CD14-positive monocyte (primary cell): ENCODE measurements around the gene NPPA. TPM values are rescaled to one million over a fixed set of nuclear protein-coding genes. Genes with fewer than 3 reads are reported as not detected.

Source experiments
- DNase-seq, 3 donors: peaks; one replicate each; pipeline ENCODE4 v3.0.0-alpha.2; 2011 to 2022
- H2AFZ ChIP-seq: 2 replicates; pipeline ENCODE4 v1.6.0; 2012; ENCODE audit warnings: mild to moderate bottlenecking, low read depth, low read length, inconsistent platforms; ENCODE audit not compliant: insufficient read depth, poor library complexity, severe bottlenecking
- H3K27ac ChIP-seq, 2 donors: 1 replicate in 1 of 2; 2 replicates in 1 of 2; pipeline ENCODE4 v1.5.1; 2012 to 2013; ENCODE audit warnings: low read length in 2 of 2, control low read depth in 1 of 2, inconsistent platforms in 1 of 2, low read depth in 1 of 2, mild to moderate bottlenecking in 1 of 2
- H3K27me3 ChIP-seq, 2 donors: one replicate each; pipeline versions ENCODE4 v1.6.0 to v1.6.1; 2011 to 2013; ENCODE audit warnings: low read length in 2 of 2; ENCODE audit not compliant: control insufficient read depth in 2 of 2, insufficient read depth in 2 of 2
- H3K36me3 ChIP-seq, 2 donors: replicated peaks in 1 of 2; 1 replicate in 1 of 2; 2 replicates in 1 of 2; pipeline versions ENCODE4 v1.5.1 to v1.6.1; 2012 to 2013; ENCODE audit warnings: low read length in 2 of 2, control low read depth in 1 of 2, inconsistent platforms in 1 of 2, mild to moderate bottlenecking in 1 of 2; ENCODE audit not compliant: insufficient read depth in 2 of 2, control insufficient read depth in 1 of 2
- H3K4me1 ChIP-seq, 2 donors: 1 replicate in 1 of 2; 2 replicates in 1 of 2; pipeline versions ENCODE4 v1.5.1 to v1.6.1; 2012 to 2013; ENCODE audit warnings: low read length in 2 of 2, control low read depth in 1 of 2, inconsistent platforms in 1 of 2, mild to moderate bottlenecking in 1 of 2, moderate library complexity in 1 of 2; ENCODE audit not compliant: insufficient read depth in 2 of 2, control insufficient read depth in 1 of 2
- H3K4me2 ChIP-seq: replicated peaks from 2 replicates; pipeline ENCODE3; 2012; ENCODE audit warnings: low read length, moderate library complexity, mild to moderate bottlenecking; ENCODE audit not compliant: poor library complexity, severe bottlenecking; ENCODE audit errors: extremely low read depth
- H3K4me3 ChIP-seq, 3 experiments: fragments of 200-600 bp in 1 of 3; sonication (generic) in 1 of 3; replicated peaks in 1 of 3; 1 replicate in 2 of 3; 2 replicates in 1 of 3; pipeline ENCODE4 v1.5.1; 2011 to 2013; ENCODE audit warnings: low read length in 3 of 3, mild to moderate bottlenecking in 3 of 3, control low read depth in 2 of 3, low read depth in 2 of 3, inconsistent platforms in 1 of 3, moderate library complexity in 1 of 3
- H3K79me2 ChIP-seq: 2 replicates; pipeline ENCODE4 v1.6.0; 2012; ENCODE audit warnings: mild to moderate bottlenecking, control low read depth, inconsistent platforms, low read length, moderate library complexity; ENCODE audit not compliant: insufficient read depth
- H3K9ac ChIP-seq: 2 replicates; pipeline ENCODE4 v1.6.0; 2017; ENCODE audit warnings: low read length, mild to moderate bottlenecking; ENCODE audit not compliant: insufficient read depth, poor library complexity, severe bottlenecking
- H3K9me3 ChIP-seq, 2 donors: replicated peaks in 1 of 2; 1 replicate in 1 of 2; 2 replicates in 1 of 2; pipeline versions ENCODE4 v1.5.1 to v1.6.1; 2012 to 2013; ENCODE audit warnings: low read length in 2 of 2, control low read depth in 1 of 2; ENCODE audit not compliant: control insufficient read depth in 1 of 2, insufficient read depth in 1 of 2
- H4K20me1 ChIP-seq: 2 replicates; pipeline ENCODE4 v1.6.0; 2012; ENCODE audit warnings: mild to moderate bottlenecking, low read length, control low read depth, moderate library complexity; ENCODE audit not compliant: insufficient read depth
- H3K27ac Mint-ChIP-seq, 7 donors: one replicate each; pipeline ENCODE4 v1.8.0; 2020; ENCODE audit warnings: mild to moderate bottlenecking in 7 of 7, mixed read lengths in 7 of 7, moderate library complexity in 6 of 7, inconsistent platforms in 2 of 7
- H3K27me3 Mint-ChIP-seq, 3 donors: one replicate each; pipeline ENCODE4 v1.8.0; 2021 to 2022; ENCODE audit warnings: low read depth in 3 of 3, mild to moderate bottlenecking in 3 of 3, mixed read lengths in 3 of 3, moderate library complexity in 3 of 3, inconsistent platforms in 1 of 3
- H3K36me3 Mint-ChIP-seq, 2 donors: one replicate each; pipeline ENCODE4 v1.8.0; 2020; ENCODE audit warnings: mixed read lengths in 2 of 2, inconsistent platforms in 1 of 2, mild to moderate bottlenecking in 1 of 2
- H3K4me1 Mint-ChIP-seq: one replicate; pipeline ENCODE4 v1.8.0; 2020; ENCODE audit warnings: mild to moderate bottlenecking, mixed read lengths
- H3K4me3 Mint-ChIP-seq, 2 donors: one replicate each; pipeline ENCODE4 v1.8.0; 2020; ENCODE audit warnings: mild to moderate bottlenecking in 2 of 2, mixed read lengths in 2 of 2, moderate library complexity in 1 of 2
- H3K9me3 Mint-ChIP-seq, 7 donors: one replicate each; pipeline ENCODE4 v1.8.0; 2020 to 2022; ENCODE audit warnings: mixed read lengths in 7 of 7, mild to moderate bottlenecking in 6 of 7, moderate library complexity in 6 of 7, inconsistent platforms in 2 of 7
- CTCF ChIP-seq: fragments of 200-600 bp; IDR thresholded peaks from one replicate; pipeline ENCODE4 v1.8.0; 2022; ENCODE audit warnings: antibody characterized with exemption, mild to moderate bottlenecking
- WGBS: methylation state at CpG from one replicate; pipeline ENCODE4 v1.1.5; 2013; ENCODE audit warnings: missing lambda C conversion rate; ENCODE audit not compliant: insufficient coverage; 5-methylcytosine and 5-hydroxymethylcytosine counted together
- intact Hi-C, 2 donors: fragments of 100-400 bp; cut with micrococcal nuclease; formaldehyde crosslinking; loops; one replicate each; pipeline versions ENCODE4 v1.15.0 to v1.15.1; 2023
- polyA plus RNA-seq, 3 donors: library from polyadenylated mRNA; depleted of rRNA in 1 of 3; unstranded in 2 of 3; stranded (reverse) in 1 of 3; fragments of 300-500 nt in 2 of 3; fragments of >200 nt in 1 of 3; fragmentation: Illumina TruSeq in 2 of 3; gene quantifications; 1 replicate in 2 of 3; 2 replicates in 1 of 3; pipeline ENCODE4 v1.2.3, GENCODE V29; 2012 to 2021

Gene NPPA
- polyA plus RNA-seq, 3 donors = not detected

GRCh38 chr1:11881749-11882441 is 34.3 kb upstream of the NPPA start:
- intact Hi-C loops = no loop called here
- Histone ChIP-seq H3K79me2 (no peaks in the 10 kb centered on the region), H3K4me3 (no peak overlapping the region), H4K20me1 (no peaks in the 10 kb centered on the region), H3K4me1 (peaks cover 0 to 7% of the 10 kb centered on the region in 2 donors), H3K9me3 (no peaks in the 10 kb centered on the region), H2AFZ (no peak overlapping the region), H3K4me2 (no peak overlapping the region), H3K9ac (no peak overlapping the region), H3K27me3 (no peaks in the 10 kb centered on the region), H3K36me3 (no peaks in the 10 kb centered on the region), H3K27ac (no peak overlapping the region)
- H3K27ac Mint-ChIP-seq = no peak overlapping the region
- H3K9me3 Mint-ChIP-seq = no peaks in the 10 kb centered on the region
- TF ChIP-seq CTCF = no peak
- DNase-seq = no peak
- peaks cover 7% of the 10 kb centered on the region for H3K4me1 Mint-ChIP-seq
- H3K36me3 Mint-ChIP-seq = no peaks in the 10 kb centered on the region
- WGBS = 90% methylated on average over 8 of the region's 18 CpGs
- H3K4me3 Mint-ChIP-seq = no peak overlapping the region
- H3K27me3 Mint-ChIP-seq = peaks cover 0 to 5% (median 2%) of the 10 kb centered on the region in 3 donors

DNA sequence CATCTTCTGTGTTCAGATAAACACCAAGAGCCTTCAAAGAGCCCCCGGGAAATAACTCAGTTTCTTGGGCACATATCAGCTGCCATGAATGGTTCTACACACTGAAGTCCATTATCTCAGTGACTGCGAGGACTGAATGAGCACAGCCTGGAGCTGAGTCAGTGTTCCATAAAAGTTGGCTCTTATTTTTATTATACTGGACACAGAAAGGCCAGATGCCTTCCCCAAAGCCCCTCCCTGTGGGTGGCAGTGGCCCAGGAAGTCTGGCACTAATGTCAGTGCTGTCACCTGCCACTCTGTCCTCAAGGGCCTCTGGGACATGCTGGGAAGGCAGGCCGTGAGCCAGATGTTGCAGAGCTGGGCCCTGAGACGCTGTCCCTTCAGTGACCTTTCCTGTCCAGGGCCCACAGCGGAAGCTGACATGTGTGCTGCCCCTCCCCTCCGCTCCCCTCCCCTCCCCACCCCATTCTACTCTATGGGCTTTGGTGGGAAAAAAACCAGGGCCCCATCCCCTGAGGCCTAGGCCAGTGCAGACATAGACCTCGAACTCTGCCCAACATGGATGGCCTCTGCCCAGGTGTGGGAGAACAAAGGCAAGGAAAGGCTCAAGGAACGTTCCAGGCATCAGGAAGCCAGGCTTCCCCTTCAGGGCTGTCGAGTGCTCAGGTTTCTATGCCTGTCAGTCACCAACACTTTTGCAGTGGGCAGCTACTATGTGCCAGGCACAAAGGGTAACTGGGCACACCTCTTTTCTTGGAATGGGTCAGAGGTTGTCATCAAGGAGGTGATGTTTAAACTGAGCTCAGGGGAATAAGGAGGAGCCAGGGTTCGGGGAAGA is 33.5 kb upstream of the NPPA start:
- Histone ChIP-seq H3K4me3 (no peak overlapping the region), H3K79me2 (no peaks in the 10 kb centered on the region), H4K20me1 (no peaks in the 10 kb centered on the region), H3K27me3 (no peaks in the 10 kb centered on the region), H3K4me2 (no peak overlapping the region), H3K36me3 (no peaks in the 10 kb centered on the region), H3K9ac (no peak overlapping the region), H3K9me3 (no peaks in the 10 kb centered on the region), H2AFZ (no peak overlapping the region), H3K27ac (no peak overlapping the region), H3K4me1 (peaks cover 0 to 7% of the 10 kb centered on the region in 2 donors)
- 86% methylated on average over 6 of the region's 10 CpGs for WGBS
- TF ChIP-seq CTCF = no peak
- no peak for DNase-seq
- peaks cover 7% of the 10 kb centered on the region for H3K4me1 Mint-ChIP-seq
- H3K9me3 Mint-ChIP-seq = no peaks in the 10 kb centered on the region
- H3K27ac Mint-ChIP-seq = peak overlapping the region in 1 of 7 donors; percentile 12
- no peak overlapping the region for H3K4me3 Mint-ChIP-seq
- no peaks in the 10 kb centered on the region for H3K36me3 Mint-ChIP-seq
- H3K27me3 Mint-ChIP-seq = peaks cover 2 to 5% (median 2%) of the 10 kb centered on the region in 3 donors
- intact Hi-C loops = no loop called here
